Endothelial cell of umbilical vein (primary cell): Measurements from ENCODE around the gene MBOAT1. TPM values are rescaled to one million over a fixed set of nuclear protein-coding genes. Genes with fewer than 3 reads are reported as not detected.

Experiments
- BruUV-seq: library from RNA; stranded (reverse); fragments of 400-500 nt; replicated peaks from 2 replicates; lab custom pipeline; 2021; lab: Mats Ljungman, UMichigan
- CTCF ChIA-PET: fragments of 300-600, 350-600 bp; sonication (Branson Sonifier 250); formaldehyde crosslinking; loops from one replicate; lab custom pipeline; 2021; ENCODE audit warnings: antibody characterized with exemption, inconsistent platforms; lab: Charles Lee
- POLR2A ChIA-PET: fragments of 300-600, 350-600 bp; sonication (Branson Sonifier 250); formaldehyde crosslinking; loops from one replicate; lab custom pipeline; 2021; ENCODE audit warnings: antibody characterized with exemption, inconsistent platforms; lab: Charles Lee
- DNase-seq: peaks from one replicate; pipeline ENCODE4 v3.0.0-alpha.2; 2011; ENCODE audit warnings: low read depth, low spot score
- FAIRE-seq: peaks from 2 replicates; lab custom pipeline; 2011; peaks lifted over from hg19 to GRCh38; lab: Jason Lieb, UNC
- H2AFZ ChIP-seq: 2 replicates; pipeline ENCODE4 v1.6.0; 2012; ENCODE audit warnings: low read depth, low read length, control low read depth, inconsistent platforms
- H3K27ac ChIP-seq: 2 replicates; pipeline ENCODE4 v1.5.1; 2011; ENCODE audit warnings: low read depth, mild to moderate bottlenecking, control low read depth, low read length, moderate library complexity; ENCODE audit not compliant: insufficient read depth
- H3K27me3 ChIP-seq, 2 experiments: 2 replicates each; pipeline versions ENCODE4 v1.6.0 to v1.6.1; 2011; ENCODE audit warnings: low read length in 2 of 2, mixed read lengths in 1 of 2; ENCODE audit not compliant: control insufficient read depth in 2 of 2, insufficient read depth in 2 of 2
- H3K36me3 ChIP-seq, 2 experiments: 2 replicates in 1 of 2; 3 replicates in 1 of 2; pipeline ENCODE4 v1.5.1; 2011; ENCODE audit warnings: low read length in 2 of 2, mild to moderate bottlenecking in 1 of 2, moderate library complexity in 1 of 2; ENCODE audit not compliant: control insufficient read depth in 2 of 2, insufficient read depth in 2 of 2; ENCODE audit errors: extremely low read depth in 1 of 2
- H3K4me1 ChIP-seq: 3 replicates; pipeline ENCODE4 v1.5.1; 2011; ENCODE audit warnings: mild to moderate bottlenecking, low read length; ENCODE audit not compliant: control insufficient read depth, insufficient read depth; ENCODE audit errors: extremely low read depth
- H3K4me2 ChIP-seq: 2 replicates; pipeline ENCODE4 v1.6.1; 2011; ENCODE audit warnings: low read length, control low read depth, mixed read lengths; ENCODE audit not compliant: insufficient read depth
- H3K4me3 ChIP-seq, 3 experiments: fragments of 200-600 bp in 1 of 3; sonication (generic), shearing (Covaris generic) in 1 of 3; replicated peaks in 1 of 3; 2 replicates each; pipeline ENCODE4 v1.5.1; 2011 to 2016; ENCODE audit warnings: control low read depth in 3 of 3, low read length in 3 of 3, mild to moderate bottlenecking in 2 of 3, inconsistent platforms in 1 of 3, low read depth in 1 of 3, moderate library complexity in 1 of 3; ENCODE audit not compliant: insufficient read depth in 1 of 3
- H3K79me2 ChIP-seq: 2 replicates; pipeline ENCODE4 v1.6.0; 2012; ENCODE audit warnings: low read length, inconsistent platforms; ENCODE audit not compliant: control insufficient read depth, insufficient read depth
- H3K9ac ChIP-seq: replicated peaks from 2 replicates; pipeline ENCODE3; 2011; ENCODE audit warnings: low read length, control low read depth; ENCODE audit not compliant: insufficient read depth; ENCODE audit errors: extremely low read depth
- H3K9me1 ChIP-seq: replicated peaks from 3 replicates; pipeline ENCODE4 v1.6.0; 2011; ENCODE audit warnings: mild to moderate bottlenecking, low read length; ENCODE audit not compliant: control insufficient read depth, insufficient read depth; ENCODE audit errors: extremely low read depth
- H3K9me3 ChIP-seq: replicated peaks from 2 replicates; pipeline ENCODE4 v1.5.1; 2012; ENCODE audit warnings: low read length, inconsistent platforms; ENCODE audit not compliant: control insufficient read depth, insufficient read depth
- H4K20me1 ChIP-seq: replicated peaks from 2 replicates; pipeline ENCODE3; 2011; ENCODE audit warnings: mild to moderate bottlenecking, low read length; ENCODE audit not compliant: control insufficient read depth, insufficient read depth; ENCODE audit errors: extremely low read depth
- EZH2 ChIP-seq: IDR thresholded peaks from 2 replicates; pipeline ENCODE4 v1.6.1; 2012; ENCODE audit warnings: borderline replicate concordance, low read depth, mild to moderate bottlenecking, moderate library complexity, low read length, inconsistent platforms; ENCODE audit not compliant: severe bottlenecking
- FOS ChIP-seq: IDR thresholded peaks from 2 replicates; pipeline ENCODE4 v1.6.1; 2011; ENCODE audit warnings: mild to moderate bottlenecking, low read length, moderate library complexity, borderline replicate concordance; ENCODE audit not compliant: insufficient read depth
- GATA2 ChIP-seq: IDR thresholded peaks from 2 replicates; pipeline ENCODE4 v1.7.0; 2011; ENCODE audit warnings: low read depth, mild to moderate bottlenecking, moderate library complexity, mixed read lengths, low read length; ENCODE audit not compliant: insufficient read length, insufficient read depth
- JUN ChIP-seq: IDR thresholded peaks from 2 replicates; pipeline ENCODE4 v1.6.1; 2011; ENCODE audit warnings: borderline replicate concordance, low read depth; ENCODE audit not compliant: insufficient read length, insufficient read depth
- MYC ChIP-seq: IDR thresholded peaks from one replicate; pipeline ENCODE4 v1.6.1; 2011; ENCODE audit warnings: mild to moderate bottlenecking, low read depth, low read length
- POLR2A ChIP-seq: IDR thresholded peaks from 2 replicates; pipeline ENCODE4 v1.6.1; 2012; ENCODE audit warnings: low read depth, mild to moderate bottlenecking, control low read depth, low read length
- POLR2AphosphoS5 ChIP-seq: IDR thresholded peaks from 2 replicates; pipeline ENCODE4 v1.6.1; 2012; ENCODE audit warnings: low read depth, mild to moderate bottlenecking, control low read depth, low read length, moderate library complexity; ENCODE audit not compliant: insufficient read depth
- dilution Hi-C: fragments of 300-500 bp; cut with MboI; formaldehyde crosslinking; loops from one replicate; pipeline ENCODE4 v1.15.0; 2019; ENCODE audit warnings: low sequenced_read_pairs; ENCODE audit not compliant: extremely low pct_ligation_motif_present
- intact Hi-C: fragments of 100-400 bp; cut with micrococcal nuclease; formaldehyde crosslinking; loops from one replicate; pipeline ENCODE4 v1.10.0; 2022
- polyA plus RNA-seq, 4 experiments: library from polyadenylated mRNA; depleted of rRNA in 3 of 4; stranded (reverse) in 3 of 4; unstranded in 1 of 4; fragments of >200 nt; gene quantifications; 2 replicates each; pipeline versions ENCODE4 v1.2.1 to v1.2.3, GENCODE V29; 2011 to 2012; ENCODE audit warnings: missing spikeins in 1 of 4
- total RNA-seq: library from RNA; stranded (reverse); gene quantifications from 2 replicates; pipeline ENCODE4 v1.2.3, GENCODE V29; 2021
- TF ChIP-seq, protein P1 (sequence below), 2 donors: IDR thresholded peaks; 1 replicate in 1 of 2; 2 replicates in 1 of 2; pipeline ENCODE4 v1.5.1; 2011; ENCODE audit warnings: low read length in 2 of 2, mild to moderate bottlenecking in 2 of 2, moderate library complexity in 2 of 2, control low read depth in 1 of 2, inconsistent platforms in 1 of 2, low read depth in 1 of 2; ENCODE audit not compliant: insufficient read depth in 1 of 2; ENCODE audit errors: extremely low read depth in 1 of 2
- TF ChIP-seq, protein P2 (sequence below): IDR thresholded peaks from 2 replicates; pipeline ENCODE4 v1.6.1; 2011; ENCODE audit not compliant: insufficient read depth, insufficient read length

MBOAT1 gene
- total and polyA plus RNA-seq, 2 donors (not counting 3 experiments of a cell fraction or from before 2014, with no cell fraction given), result 2.1 to 5.4 TPM

DNA sequence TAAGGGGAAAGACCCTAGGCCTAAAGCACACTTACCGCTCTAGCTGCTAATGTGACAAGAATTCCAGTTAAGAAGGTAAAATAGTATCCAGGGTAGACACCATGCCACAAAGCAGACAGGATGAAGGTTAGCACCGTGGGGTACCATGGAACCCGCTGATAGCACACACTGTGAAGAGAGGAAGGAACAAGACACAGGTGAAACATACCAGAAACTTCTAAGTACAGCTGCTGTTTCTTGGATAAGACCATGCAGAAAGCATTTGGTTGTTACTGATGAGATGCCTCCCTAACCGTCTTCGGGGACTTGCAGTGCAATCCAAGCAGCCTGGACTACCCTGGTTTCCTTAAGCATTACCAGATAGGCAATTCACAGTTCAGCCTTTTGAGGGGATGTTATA, 99.4 kb downstream of the MBOAT1 start:
- H3K27ac ChIP-seq, result no peak overlapping the region
- TF ChIP-seq POLR2A (no peak), GATA2 (no peak), FOS (no peak), EZH2 (no peak), JUN (no peak), POLR2AphosphoS5 (no peak), MYC (no peak)
- TF ChIP-seq, protein P1, sequence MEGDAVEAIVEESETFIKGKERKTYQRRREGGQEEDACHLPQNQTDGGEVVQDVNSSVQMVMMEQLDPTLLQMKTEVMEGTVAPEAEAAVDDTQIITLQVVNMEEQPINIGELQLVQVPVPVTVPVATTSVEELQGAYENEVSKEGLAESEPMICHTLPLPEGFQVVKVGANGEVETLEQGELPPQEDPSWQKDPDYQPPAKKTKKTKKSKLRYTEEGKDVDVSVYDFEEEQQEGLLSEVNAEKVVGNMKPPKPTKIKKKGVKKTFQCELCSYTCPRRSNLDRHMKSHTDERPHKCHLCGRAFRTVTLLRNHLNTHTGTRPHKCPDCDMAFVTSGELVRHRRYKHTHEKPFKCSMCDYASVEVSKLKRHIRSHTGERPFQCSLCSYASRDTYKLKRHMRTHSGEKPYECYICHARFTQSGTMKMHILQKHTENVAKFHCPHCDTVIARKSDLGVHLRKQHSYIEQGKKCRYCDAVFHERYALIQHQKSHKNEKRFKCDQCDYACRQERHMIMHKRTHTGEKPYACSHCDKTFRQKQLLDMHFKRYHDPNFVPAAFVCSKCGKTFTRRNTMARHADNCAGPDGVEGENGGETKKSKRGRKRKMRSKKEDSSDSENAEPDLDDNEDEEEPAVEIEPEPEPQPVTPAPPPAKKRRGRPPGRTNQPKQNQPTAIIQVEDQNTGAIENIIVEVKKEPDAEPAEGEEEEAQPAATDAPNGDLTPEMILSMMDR (IDR thresholded peaks at IDR 0.05; ENCODE audit: extremely low read depth in 1 of 2, insufficient read depth in 1 of 2, low read depth in 1 of 2, low read length in 2 of 2), result no peak
- TF ChIP-seq, protein P2, sequence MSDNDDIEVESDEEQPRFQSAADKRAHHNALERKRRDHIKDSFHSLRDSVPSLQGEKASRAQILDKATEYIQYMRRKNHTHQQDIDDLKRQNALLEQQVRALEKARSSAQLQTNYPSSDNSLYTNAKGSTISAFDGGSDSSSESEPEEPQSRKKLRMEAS, result no peak
- BruUV-seq, result no TSS peak
- no peak overlapping the region for H3K4me3 ChIP-seq
- no peaks in the 10 kb centered on the region for H3K27me3 ChIP-seq
- DNase-seq (no peak), FAIRE-seq (no peak)
- H4K20me1 ChIP-seq, result no peaks in the 10 kb centered on the region
- H3K9me3 ChIP-seq, result no peaks in the 10 kb centered on the region
- no peaks in the 10 kb centered on the region for H3K4me1 ChIP-seq
- intact Hi-C loops (no loop called here), dilution Hi-C loops (no loop called here)
- H3K4me2 ChIP-seq, result no peak overlapping the region
- no peak overlapping the region for H2AFZ ChIP-seq
- ChIA-PET CTCF (interaction anchor here (0.9 kb wide), 1 partner anchor 14 kb away, joined by 3 read pairs; no protein-coding TSS in a partner anchor), POLR2A (no interaction called here)
- no peaks in the 10 kb centered on the region for H3K36me3 ChIP-seq
- no peaks in the 10 kb centered on the region for H3K9me1 ChIP-seq
- H3K79me2 ChIP-seq, result no peaks in the 10 kb centered on the region
- no peak overlapping the region for H3K9ac ChIP-seq
